ENCODE measurements around the gene VSX2. TPM values are rescaled to one million over a fixed set of nuclear protein-coding genes. Genes with fewer than 3 reads are reported as not detected.

Gene VSX2
- total and polyA plus RNA-seq, 2 of the 13 experiments (the other 11 are each of a cell fraction or from before 2014, with no cell fraction given): 0.05 TPM; not detected in 1

DNA sequence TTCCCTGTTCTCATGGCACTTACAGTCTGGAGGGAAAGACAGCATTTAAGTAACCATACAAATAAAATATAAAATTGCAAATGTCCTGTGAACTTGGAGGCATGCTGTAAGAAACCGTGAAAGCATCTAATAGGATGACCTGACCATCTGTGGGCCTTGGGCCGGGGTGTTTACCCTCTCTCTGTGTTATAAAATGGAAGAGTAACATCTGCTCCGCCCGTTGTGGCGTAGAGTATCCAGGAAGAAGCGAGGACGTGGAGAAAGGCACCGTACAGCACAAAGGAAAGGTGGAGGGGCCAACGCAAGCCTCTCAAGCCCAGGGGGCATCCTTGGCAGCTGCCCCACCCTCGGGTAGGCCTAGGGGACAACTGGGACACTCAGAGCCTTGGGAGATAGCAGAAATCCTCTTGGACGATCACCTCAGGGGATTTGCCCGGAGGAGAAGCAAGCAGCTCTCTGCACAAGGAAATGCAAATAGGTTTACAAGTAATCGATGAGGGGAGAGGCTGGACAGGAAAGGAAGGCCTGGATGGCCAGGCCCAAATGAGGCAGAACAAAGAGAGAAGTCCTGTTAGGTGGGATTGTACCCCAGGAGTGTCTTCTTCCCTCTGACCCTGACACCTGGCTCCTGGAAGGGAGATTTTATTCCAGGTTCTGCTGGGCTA, 26.2 kb downstream of the VSX2 start (continued):
- TF ChIP-seq, protein P1, sequence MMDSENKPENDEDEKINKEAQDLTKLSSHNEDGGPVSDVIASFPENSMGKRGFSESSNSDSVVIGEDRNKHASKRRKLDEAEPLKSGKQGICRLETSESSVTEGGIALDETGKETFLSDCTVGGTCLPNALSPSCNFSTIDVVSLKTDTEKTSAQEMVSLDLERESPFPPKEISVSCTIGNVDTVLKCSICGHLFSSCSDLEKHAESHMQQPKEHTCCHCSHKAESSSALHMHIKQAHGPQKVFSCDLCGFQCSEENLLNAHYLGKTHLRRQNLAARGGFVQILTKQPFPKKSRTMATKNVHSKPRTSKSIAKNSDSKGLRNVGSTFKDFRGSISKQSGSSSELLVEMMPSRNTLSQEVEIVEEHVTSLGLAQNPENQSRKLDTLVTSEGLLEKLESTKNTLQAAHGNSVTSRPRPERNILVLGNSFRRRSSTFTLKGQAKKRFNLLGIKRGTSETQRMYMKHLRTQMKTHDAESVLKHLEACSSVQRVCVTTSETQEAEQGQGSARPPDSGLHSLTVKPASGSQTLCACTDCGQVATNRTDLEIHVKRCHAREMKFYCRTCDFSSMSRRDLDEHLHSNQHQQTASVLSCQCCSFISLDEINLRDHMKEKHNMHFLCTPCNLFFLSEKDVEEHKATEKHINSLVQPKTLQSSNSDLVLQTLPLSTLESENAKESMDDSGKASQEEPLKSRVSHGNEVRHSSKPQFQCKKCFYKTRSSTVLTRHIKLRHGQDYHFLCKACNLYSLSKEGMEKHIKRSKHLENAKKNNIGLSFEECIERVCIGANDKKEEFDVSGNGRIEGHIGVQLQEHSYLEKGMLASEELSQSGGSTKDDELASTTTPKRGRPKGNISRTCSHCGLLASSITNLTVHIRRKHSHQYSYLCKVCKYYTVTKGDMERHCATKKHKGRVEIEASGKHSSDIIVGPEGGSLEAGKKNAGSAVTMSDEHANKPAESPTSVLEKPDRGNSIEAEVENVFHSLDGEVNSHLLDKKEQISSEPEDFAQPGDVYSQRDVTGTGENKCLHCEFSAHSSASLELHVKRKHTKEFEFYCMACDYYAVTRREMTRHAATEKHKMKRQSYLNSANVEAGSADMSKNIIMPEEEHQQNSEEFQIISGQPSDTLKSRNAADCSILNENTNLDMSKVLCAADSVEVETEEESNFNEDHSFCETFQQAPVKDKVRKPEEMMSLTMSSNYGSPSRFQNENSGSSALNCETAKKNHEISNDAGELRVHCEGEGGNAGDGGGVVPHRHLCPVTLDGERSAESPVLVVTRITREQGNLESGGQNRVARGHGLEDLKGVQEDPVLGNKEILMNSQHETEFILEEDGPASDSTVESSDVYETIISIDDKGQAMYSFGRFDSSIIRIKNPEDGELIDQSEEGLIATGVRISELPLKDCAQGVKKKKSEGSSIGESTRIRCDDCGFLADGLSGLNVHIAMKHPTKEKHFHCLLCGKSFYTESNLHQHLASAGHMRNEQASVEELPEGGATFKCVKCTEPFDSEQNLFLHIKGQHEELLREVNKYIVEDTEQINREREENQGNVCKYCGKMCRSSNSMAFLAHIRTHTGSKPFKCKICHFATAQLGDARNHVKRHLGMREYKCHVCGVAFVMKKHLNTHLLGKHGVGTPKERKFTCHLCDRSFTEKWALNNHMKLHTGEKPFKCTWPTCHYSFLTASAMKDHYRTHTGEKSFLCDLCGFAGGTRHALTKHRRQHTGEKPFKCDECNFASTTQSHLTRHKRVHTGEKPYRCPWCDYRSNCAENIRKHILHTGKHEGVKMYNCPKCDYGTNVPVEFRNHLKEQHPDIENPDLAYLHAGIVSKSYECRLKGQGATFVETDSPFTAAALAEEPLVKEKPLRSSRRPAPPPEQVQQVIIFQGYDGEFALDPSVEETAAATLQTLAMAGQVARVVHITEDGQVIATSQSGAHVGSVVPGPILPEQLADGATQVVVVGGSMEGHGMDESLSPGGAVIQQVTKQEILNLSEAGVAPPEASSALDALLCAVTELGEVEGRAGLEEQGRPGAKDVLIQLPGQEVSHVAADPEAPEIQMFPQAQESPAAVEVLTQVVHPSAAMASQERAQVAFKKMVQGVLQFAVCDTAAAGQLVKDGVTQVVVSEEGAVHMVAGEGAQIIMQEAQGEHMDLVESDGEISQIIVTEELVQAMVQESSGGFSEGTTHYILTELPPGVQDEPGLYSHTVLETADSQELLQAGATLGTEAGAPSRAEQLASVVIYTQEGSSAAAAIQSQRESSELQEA (CRISPR knock-in tag; IDR thresholded peaks at IDR 0.05; ENCODE audit: not compliant biosample characterization): no peak
- no peak for TF ChIP-seq EHMT2 (IDR thresholded peaks at IDR 0.05; ENCODE audit: borderline replicate concordance, low read depth, low read length)
- TF ChIP-seq ZNF432 (CRISPR knock-in tag; IDR thresholded peaks at IDR 0.05; ENCODE audit: borderline replicate concordance): no peak
- TF ChIP-seq, protein P2, sequence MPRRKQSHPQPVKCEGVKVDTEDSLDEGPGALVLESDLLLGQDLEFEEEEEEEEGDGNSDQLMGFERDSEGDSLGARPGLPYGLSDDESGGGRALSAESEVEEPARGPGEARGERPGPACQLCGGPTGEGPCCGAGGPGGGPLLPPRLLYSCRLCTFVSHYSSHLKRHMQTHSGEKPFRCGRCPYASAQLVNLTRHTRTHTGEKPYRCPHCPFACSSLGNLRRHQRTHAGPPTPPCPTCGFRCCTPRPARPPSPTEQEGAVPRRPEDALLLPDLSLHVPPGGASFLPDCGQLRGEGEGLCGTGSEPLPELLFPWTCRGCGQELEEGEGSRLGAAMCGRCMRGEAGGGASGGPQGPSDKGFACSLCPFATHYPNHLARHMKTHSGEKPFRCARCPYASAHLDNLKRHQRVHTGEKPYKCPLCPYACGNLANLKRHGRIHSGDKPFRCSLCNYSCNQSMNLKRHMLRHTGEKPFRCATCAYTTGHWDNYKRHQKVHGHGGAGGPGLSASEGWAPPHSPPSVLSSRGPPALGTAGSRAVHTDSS (CRISPR knock-in tag; conservative IDR thresholded peaks at IDR 0.05): no peak
- TF ChIP-seq LCORL (IDR thresholded peaks at IDR 0.05): no peak
- TF ChIP-seq LCORL (CRISPR knock-in tag; IDR thresholded peaks at IDR 0.05): no peak

All from HepG2 (cell line).